ENCODE measurements around the gene GCFC2. TPM values are rescaled to one million over a fixed set of nuclear protein-coding genes. Genes with fewer than 3 reads are reported as not detected.
"Not testable (repeated sequence)": the region's sequence is repeated elsewhere in the genome, so short reads cannot be mapped to it uniquely, and the experiment has no call there.

Gene GCFC2
- polyA plus RNA-seq, 3 donors: 36.4 to 56.7 (median 52.3) TPM

DNA sequence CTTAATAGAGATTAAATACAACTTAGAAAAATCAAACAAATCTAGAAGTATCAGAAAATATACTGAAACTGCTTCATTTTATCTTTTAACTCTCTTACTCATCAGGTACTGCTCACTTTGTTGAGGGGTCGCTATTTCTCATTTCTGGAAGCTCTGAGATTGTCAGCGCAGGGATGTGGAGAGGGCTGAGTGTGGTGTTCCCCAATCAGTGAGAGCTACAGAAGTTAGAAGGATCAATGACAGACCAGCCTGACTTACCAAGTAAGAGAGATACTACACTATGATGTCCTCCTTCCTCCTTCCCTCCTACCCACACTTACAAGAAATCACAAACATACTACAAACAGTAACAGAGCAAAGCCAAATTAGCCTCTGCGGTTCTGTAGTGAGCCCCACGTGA is 8.1 kb downstream of the GCFC2 start:
- DNase-seq: no peak

DNA sequence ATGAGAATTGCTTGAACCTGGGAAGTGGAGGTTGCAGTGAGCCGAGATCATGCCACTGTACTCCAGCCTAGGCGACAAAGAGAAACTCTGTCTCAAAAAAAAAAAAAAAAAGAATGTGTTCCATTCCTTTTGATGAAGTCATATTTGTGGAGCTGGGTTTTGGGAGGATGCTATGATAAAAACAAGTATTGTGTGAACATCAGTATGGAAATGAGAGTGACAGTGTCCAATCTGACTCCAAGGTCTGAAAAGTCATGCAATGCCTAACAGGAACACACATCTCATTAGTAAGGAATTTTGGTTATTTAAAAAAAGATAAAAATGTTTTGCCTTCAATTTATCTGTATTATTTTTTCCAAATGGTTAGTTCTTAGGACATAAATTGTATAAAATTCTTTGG is 11.8 kb downstream of the GCFC2 start:
- no peak for DNase-seq

GRCh38 chr2:75688196-75688595 is 22.5 kb downstream of the GCFC2 start:
- DNase-seq: no peak

GRCh38 chr2:75683430-75683829 is 27.3 kb downstream of the GCFC2 start:
- DNase-seq: not testable (repeated sequence)

DNA sequence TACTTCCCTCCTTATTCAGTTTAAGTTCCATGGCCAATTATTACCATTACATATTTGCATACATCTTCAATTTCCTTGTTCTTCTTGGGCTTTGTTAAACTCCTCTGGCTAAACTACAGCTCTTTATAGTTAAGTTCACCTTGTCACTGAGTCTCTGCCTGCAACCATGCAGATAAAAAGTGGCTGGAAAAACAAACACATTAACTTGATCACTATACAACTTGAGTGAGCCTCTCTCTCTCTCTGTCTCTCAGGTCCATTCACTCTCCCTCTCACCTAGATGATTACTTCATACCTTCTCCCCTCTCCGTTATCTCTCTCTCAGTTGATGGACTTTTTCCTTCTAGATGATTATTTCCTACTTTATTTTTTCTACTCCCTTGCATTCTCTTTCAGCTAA is 30.3 kb downstream of the GCFC2 start:
- DNase-seq: no peak

DNA sequence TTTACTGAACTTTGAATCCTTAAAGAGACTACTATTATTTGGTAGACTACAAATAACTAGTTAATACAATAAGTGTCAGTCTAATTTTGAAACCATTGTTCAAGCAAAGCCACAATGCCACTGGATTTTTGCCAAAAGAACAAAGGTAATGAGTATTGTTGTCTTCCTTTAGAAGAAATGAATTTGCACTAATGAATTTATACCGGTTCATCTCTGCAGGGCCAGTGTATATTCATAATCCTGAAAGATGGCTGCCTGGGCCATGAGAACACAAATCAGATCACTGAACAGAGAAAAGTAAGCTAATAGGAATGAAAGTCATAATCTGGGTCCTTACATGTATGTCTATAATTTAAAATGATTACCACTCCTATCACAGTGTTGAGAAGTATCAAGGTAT is 31.2 kb downstream of the GCFC2 start:
- no peak for DNase-seq

DNA sequence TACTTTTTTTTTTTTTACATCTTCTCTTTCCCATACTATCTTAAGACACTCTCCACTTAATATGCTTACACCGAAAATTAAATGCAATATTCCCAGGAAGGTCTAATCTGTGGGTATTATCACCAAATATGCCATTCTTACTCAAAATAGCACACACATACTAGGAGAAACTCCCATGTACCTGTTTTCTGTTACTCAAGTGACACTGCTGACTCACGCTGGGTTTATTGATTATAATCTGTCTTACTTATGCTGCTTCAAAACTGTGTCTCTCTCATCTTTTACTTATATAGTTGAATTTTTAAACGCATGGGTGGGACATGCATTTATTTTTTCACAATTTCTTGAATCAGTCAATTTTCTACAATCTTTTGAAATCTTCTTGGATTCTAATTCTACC is 34.3 kb downstream of the GCFC2 start:
- no peak for DNase-seq

DNA sequence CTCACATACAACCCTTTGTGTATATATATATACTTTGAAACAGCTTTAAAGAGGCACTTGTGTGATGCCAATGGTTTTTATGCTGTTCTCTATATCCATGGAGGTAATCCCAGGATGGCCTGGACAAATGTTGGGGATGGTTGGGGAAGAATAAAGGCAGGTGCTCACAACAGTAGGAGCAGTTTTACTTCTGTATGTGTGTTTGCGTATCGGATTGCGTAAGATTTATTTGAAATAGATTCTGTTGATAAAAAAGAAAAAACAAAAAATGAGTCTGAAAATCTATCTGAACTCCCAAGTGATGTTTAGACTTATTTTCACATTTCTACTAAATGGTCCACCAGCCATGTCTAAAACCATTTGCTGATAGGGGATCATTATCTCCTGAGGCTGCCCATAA is 34.8 kb downstream of the GCFC2 start:
- DNase-seq: no peak

DNA sequence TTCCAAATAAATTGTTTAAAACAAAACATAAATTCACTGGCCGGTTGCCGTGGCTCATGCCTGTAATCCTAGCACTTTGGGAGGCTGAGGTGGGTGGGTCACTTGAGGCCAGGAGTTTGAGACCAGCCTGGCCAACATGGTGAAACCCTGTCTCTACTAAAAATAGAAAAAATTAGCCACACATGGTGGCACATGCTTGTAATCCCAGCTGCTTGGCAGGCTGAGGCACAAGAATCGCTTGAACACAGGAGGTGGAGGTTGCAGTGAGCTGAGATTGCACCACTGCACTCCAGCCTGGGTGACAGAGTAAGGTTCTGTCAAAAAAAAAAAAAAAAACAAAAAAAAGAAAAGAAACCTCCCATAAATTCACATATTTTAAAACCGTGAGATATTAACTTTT is 35.3 kb downstream of the GCFC2 start:
- not testable (repeated sequence) for DNase-seq

DNA sequence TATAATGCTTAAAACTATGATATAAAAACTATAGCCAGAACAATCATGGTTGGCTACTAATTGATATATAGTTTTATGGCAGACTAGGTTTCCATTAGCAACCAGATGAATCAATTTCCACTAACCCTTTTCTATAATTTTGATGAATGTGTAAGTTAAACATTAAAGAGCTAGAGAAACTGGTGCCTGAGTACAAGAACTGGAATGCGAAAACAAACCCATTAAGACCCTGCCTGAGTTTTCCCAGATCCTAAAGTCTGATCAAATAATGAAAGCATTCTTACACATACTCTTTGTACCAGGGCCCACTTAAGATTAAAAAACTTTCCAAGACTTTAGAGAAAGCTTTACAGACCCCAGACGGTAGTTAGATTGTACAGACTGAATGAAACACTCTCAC is 42.8 kb downstream of the GCFC2 start:
- peak; percentile 38 for DNase-seq

DNA sequence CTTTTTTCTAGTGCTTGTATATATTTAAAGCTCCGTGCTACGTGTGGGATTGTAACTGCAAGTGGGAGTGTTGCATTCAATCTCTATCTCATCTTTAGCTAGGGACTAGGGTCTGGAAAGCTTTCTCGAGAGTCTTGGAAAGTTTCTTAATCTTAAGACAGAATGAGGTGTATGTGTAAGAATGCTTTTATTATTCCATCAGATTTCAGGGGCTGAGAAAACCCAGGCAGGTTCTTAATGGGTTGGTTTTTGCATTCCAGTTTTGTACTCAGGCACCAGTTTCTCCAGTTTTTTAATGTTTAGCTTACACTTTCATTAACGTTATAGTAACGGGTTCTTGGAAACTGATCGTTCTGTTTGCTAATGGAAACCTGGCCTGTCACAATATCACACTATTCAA is 43.8 kb downstream of the GCFC2 start:
- peak; percentile 38 for DNase-seq

GRCh38 chr2:75657798-75658197 is 52.9 kb downstream of the GCFC2 start:
- DNase-seq: no peak

DNA sequence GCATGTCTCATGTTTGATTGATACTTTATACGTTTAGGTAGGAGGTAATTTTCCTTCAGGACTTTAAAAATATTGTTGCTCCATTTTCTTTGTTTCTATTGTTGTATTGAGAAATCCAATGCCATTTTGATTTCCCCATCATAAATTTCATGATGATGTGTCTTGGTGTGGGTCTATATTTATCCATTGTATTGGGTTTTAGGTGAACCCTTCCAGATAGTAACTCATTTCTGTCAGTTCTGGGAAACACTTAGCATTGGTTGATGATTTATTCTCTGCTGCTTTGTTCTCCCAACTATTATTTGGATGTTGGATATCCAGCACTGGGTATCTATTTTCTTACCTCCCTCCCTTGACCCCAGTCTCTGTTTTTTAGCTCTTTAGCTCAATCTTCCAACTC is 54.2 kb downstream of the GCFC2 start:
- no peak for DNase-seq

- no peak for DNase-seq
Measured at GRCh38 chr2:75655861-75656260, 54.9 kb downstream of the GCFC2 start.

DNA sequence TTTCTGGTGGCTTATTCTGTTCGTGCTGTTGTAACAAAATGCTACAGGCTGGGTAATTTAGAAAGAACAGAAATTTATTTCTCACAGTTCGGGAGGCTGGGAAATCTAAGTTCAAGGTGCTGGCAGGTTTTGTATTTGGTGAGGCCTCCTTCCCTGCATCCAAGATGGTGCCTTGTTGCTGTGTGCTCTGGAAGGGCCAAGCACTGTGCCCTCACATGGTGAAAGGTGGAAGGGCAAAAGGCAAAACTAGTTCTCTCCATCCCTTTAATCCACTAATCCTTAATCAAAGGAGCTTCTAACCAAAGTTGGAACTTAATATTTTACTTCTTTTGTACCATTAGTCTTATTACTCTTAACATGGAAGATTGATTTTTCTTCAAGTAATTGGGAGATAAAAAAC is 56.7 kb downstream of the GCFC2 start:
- no peak for DNase-seq

DNA sequence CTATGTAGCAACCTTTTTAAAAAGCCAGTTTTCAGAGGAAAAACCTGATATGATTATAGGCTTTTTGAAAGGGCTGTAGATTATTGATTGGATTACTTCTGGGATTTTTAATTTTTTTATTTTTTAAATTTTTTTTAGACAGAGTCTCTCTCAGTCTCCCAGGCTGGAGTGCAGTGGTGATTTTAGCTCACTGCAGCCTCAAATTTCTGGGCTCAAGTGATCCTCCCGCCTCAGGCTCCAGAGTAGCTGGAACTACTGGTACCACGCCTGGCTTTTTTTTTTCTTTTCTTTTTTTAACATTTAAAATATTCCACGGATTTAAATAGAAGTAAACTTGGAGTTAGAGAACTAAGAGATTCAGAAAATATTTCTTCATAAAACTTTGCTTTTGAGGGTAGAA is 62.9 kb downstream of the GCFC2 start:
- no peak for DNase-seq

DNA sequence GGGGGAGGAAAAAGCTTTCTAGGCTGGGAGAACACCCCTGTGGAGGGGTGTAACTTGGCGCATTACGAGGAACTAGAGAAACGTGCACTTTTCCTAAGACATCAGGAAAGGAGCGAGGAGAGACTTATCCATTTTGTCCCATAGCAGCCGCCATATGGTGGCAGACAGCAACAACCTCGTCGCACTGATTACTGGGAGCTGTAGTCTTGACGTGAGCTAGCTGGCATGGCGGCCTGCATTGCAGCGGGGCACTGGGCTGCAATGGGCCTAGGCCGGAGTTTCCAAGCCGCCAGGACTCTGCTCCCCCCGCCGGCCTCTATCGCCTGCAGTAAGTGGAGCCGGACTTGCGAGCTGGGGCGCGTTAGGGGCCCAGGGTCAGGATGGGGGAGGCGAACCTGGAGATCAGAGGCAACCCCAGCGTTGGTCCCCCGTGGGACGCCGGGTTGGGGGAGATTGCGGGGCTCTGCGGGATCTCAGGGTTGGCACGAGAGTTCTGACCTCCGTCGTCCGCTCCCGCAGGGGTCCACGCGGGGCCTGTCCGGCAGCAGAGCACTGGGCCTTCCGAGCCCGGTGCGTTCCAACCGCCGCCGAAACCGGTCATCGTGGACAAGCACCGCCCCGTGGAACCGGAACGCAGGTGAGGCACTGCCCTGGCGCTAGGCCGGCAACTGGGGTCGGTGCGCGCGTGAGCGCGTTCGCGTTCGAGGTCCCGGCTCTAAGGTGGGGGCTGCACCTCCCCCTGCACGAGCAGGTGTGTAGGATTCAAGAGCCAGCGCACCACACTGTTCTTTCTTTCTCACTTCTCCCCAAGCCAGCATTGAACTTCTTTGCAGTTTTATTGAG is 63.9 kb downstream of the GCFC2 start, which contains the start of gene MRPL19:
TSS of gene MRPL19 (plus strand) at position 201 of the 843 bp plus-strand sequence. CDS start at position 226, 25 bp downstream.
- peak; percentile 94 for DNase-seq

GRCh38 chr2:75646090-75646582 is 64.6 kb downstream of the GCFC2 start:
- no peak for DNase-seq

GRCh38 chr2:75645643-75646042 is 65.1 kb downstream of the GCFC2 start:
- DNase-seq: no peak

GRCh38 chr2:75643980-75644379 is 66.7 kb downstream of the GCFC2 start:
- no peak for DNase-seq

DNA sequence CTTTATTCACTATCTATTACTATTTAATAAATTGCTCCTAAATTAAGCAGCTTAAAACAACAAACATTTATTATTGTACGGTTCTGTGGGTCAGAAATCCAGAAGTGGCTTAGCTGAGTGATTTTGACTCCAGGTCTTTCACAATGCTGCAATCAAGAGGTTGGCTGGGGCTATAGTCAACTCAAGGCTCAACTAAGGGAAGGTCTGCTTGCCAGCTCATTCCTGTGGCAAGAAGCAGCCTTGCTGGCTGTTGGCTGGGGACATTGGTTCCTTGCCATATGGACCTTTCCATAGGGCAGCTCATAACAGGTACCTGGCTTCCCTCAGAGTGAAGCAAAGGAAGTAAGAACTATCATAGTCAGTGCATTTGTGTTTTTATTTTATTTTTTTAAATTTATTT is 69.1 kb downstream of the GCFC2 start:
- DNase-seq: no peak

- peak; percentile 52 for DNase-seq
Measured at GRCh38 chr2:75640621-75641121, 70.0 kb downstream of the GCFC2 start.

DNA sequence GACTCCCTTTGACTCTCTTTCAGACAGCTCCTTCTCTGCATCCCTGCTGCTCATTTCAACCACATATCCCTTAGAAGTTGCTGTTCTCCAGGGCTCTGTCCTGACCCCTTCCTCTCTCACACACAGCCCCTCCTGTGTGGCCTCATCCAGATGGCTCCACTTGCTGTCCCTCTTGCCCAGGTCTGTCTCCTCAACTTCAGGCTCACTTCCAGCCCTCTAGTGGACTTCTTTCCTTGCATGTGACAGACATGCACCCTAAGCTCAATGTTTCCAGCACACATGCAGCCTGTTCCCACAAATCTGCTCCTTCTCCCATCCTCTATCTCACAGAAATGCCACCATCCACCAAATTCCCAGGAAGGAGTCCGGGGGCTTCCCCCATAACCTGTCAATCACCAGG is 73.1 kb downstream of the GCFC2 start:
- no peak for DNase-seq

GRCh38 chr2:75634945-75635344 is 75.8 kb downstream of the GCFC2 start:
- no peak for DNase-seq
